GM19238 (cell line): ENCODE results near the gene GRAMD4.

Experiments used
- DNase-seq: peaks from one replicate; pipeline ENCODE4 v3.0.0; 2011; ENCODE audit warnings: low spot score; ENCODE audit not compliant: insufficient read length

GRAMD4 gene

DNA sequence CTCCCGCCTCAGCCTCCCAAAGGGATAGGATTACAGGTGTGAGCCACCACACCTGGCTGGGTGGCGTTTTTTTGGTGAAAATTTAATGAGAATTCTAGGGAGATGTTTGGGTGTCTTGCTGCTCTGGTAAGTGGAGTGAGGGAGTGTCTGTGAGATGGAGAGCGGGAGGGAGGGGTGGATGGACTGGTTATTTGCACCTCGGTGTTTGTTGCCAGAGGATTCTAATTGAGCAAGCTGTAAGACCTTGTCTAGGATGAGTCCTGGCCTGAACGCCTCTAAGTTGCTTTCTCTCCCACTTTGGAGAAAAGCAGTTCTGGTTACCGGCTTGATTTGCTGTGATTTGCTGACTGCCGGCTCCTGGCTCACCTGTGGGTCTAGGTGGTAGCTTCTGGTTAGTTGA, 22.0 kb upstream of the GRAMD4 start:
- DNase-seq = no peak

GRCh38 chr22:46598737-46599424, 21.3 kb upstream of the GRAMD4 start:
- no peak for DNase-seq

- no peak for DNase-seq
These were observed 19.9 kb upstream of the GRAMD4 start for GRCh38 chr22:46600273-46600796.

DNA sequence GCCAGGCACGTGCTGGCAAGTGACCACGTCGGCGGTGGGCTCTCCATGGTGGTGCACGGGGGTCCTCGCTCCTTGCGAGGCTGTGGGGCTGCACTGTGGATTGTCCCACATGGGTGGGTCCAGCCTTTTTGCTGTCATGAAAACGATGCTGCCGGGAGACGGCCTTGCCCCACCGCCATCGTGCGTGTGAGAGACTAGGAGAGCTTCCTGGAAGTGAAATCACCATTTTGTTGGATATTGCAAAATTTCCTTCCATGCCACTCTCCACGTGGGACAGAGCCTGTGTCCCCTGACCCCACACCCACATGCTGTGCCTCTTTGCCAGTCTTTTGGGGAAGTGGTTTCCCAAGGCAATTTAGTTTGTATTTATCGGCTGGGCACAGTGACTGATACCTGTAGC, 18.2 kb upstream of the GRAMD4 start:
- no peak for DNase-seq

DNA sequence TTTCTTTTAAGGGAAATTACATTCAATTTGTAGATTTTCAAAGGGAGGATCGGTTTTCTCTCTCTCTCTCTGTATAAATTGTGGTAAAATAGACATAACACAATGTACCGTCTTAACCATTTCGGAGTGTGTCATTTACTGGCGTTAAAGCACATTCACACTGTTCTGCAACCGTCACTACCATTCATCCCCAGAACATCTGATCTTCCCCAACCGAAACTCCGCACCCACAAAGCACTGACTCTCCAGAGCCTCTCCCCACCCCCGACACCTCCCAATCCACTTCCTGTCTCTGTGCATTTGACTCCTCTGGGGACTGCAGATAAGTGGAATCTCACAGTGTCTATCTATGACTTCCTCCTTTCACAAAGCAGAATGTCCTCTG, 15.9 kb upstream of the GRAMD4 start:
- peak; percentile 54 for DNase-seq

DNA sequence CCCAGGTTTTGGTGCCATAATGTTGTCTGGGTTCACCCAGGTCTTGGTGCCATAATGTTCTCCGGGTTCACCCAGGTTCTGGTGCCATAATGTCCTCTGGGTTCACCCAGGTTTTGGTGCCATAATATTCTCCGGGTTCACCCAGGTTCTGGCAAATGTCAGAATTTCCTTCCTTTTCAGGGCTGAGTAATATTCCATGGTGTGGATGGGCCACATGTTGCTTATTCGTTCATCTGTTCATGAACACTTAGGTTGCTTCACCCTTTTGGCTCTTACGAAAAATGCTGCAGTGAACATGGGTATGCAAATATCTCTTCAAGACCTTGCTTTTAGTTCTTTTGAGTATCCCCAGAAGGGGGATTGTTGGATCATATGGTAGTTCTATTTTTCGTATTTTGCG, 15.1 kb upstream of the GRAMD4 start:
- no peak for DNase-seq

DNA sequence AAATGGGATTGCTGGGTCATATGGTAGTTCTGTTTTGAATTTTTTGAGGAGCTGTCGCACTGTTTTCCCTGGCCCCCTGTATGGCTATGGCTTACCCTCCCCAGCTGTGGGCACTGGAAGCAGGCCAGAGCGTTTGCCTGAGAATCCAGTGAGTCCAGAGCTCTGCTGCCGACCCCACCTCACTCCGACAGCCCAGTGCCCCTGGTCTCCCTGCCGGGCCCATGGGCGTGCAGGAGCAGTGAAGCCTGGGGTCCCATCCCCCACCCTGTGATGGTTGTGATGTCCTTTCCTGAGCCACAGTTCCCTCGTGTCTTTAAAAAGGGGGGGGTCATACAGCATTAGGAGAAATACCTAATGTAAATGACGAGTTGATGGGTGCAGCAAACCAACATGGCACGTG, 13.3 kb upstream of the GRAMD4 start:
- DNase-seq = no peak

GRCh38 chr22:46607483-46608114, 12.6 kb upstream of the GRAMD4 start:
- no peak for DNase-seq

GRCh38 chr22:46609175-46609690, 11.0 kb upstream of the GRAMD4 start:
- DNase-seq = no peak

DNA sequence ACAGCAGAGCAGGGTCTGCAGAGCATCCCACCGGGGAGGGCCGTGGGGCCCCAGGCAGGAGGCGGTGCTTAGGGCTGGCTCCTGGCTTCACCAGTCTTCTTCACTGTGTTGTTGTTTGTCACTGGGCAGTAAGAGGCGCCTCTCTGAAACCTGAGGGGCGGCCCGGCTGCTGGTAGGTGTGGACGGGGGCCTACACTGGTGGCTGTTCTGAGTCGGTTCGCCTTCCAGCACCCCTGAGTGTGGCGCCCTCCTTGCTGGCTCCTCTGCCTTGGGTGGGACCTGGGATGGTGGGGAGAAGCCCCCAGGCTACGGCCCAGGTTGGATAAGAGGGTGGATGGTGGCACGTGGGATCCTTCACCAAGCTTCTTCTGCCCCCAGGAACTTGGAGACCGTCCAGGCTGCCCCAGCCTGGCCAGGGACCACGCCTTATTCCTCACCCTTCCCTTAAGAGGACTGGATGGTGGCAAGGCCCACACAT, 10.4 kb upstream of the GRAMD4 start:
- no peak for DNase-seq

- no peak for DNase-seq
These were observed 9.8 kb upstream of the GRAMD4 start for GRCh38 chr22:46610356-46610755.

- DNase-seq = no peak
These were observed 9.0 kb upstream of the GRAMD4 start for GRCh38 chr22:46611189-46611588.

DNA sequence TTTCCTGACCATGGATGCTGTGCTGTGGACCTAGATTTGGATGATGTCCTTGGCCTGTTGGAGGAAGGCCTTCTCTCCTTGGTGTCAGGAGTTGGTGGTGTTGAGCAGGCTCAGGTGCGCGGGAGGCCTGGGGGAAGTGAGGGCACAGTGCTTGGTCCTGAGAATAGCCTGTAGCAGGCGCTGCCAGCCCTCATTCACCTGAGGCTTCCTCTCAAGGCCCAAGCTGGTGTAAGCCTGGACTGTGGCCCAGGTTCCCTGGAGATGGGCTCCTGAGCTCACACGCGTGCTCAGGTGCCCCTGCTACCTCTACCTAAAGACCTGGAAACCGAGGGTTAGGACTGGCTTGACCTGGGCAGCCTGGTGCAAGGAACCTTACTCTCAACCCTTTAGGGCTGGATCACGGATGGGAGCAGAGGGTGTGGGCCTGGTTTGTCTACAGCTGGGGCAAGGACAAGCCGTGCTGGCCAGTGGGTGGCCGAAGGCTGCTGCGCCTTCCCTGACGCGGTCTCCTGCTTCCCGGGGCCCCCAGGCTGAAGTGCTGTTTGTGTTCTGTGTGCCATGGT, 7.8 kb upstream of the GRAMD4 start:
- DNase-seq = no peak

GRCh38 chr22:46612904-46613605, 7.1 kb upstream of the GRAMD4 start:
- DNase-seq = no peak

DNA sequence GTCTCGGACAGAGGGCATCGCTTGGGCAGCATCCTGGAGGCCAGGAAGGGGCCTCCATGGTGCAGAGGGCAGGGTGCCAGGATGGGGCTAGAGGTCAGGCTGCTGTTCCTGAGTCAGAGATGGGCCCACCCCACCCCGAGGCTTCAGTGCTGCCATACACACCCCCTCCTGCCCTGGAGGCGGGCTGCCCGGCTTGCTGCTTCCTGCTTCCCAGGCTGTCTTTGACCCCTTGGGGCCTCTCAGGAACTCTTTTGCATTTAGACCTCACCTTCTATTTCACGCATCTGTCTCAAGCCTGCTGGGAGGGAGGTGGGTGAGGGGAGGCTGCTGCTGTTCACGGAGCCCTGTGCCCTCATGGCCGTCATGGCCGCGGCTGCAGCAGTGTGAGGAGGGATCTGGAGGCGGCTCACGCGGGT, 6.6 kb upstream of the GRAMD4 start:
- peak; percentile 52 for DNase-seq

GRCh38 chr22:46614025-46614931, 5.9 kb upstream of the GRAMD4 start:
- peak; percentile 49 for DNase-seq

DNA sequence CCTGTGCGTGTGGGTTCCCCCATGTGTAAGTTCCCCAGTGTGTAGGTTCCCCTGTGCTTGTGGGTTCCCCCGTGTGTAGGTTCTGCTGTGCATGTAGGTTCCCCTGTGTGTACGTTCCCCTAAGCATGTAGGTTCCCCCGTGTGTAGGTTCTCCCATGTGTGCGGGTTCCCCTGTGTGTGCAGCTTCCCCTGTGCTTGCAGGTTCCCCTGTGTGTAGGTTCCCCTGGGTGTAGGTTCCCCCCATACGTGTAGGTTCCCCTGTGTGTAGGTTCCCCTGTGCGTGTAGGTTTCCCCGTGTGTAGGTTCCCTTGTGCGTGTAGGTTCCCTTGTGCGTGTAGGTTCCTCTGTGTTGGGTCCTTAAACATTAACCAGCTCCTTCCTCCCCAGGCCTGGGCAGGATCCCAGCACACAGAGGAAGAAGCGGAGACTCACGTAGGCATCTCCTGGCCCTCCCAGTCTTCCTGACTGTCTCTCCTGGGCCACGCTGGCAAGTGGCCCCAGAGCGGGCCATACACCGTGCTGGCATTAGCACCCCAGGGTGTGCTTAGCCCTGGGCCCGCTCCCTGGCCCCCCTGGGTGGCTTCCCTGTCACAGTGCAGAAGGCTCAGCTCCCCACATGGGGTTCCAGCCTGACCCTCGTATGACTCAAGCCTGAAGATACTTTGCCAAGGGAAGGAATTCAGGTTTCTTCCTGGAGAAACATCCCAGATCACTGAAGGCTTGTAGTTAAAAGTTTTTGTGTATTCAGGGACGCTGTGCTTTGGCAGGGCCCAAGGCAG, 2.8 kb upstream of the GRAMD4 start:
- no peak for DNase-seq

GRCh38 chr22:46617986-46618647, 2.1 kb upstream of the GRAMD4 start:
- DNase-seq = no peak

DNA sequence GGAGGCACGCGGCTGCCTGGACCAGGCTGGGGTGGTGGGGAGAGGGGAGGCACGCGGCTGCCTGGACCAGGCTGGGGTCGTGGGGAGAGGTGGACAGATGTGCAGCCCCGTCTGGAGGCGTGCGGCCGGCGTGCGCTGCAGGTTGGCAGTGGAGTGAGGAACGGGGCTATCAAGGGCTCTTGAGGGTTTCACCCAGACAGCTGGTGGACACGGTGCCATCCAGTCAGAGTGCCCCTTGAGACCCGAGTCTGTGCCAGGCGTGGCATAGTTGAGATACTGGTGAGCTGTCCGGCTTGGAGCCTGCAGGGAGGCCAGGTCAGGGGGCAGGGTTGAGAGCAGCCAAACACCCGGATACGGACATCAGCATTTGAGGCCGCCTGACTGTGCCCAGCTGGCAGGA, 1.5 kb upstream of the GRAMD4 start:
- DNase-seq = no peak
